Progenitor cell of endocrine pancreas (in vitro differentiated cells): ENCODE data around the gene CXADR. TPM values are rescaled to one million over a fixed set of nuclear protein-coding genes. Genes with fewer than 3 reads are reported as not detected.

Experiments
- DNase-seq: peaks from one replicate; pipeline ENCODE4 v3.0.0; 2021; ENCODE audit warnings: low spot score; ENCODE audit not compliant: unreplicated experiment
- H3K27ac Mint-ChIP-seq: 2 replicates; pipeline ENCODE4 v1.8.0; 2021; ENCODE audit warnings: mild to moderate bottlenecking, moderate library complexity, mixed read lengths
- H3K27me3 Mint-ChIP-seq: 2 replicates; pipeline ENCODE4 v1.8.0; 2021; ENCODE audit warnings: mixed read lengths
- H3K36me3 Mint-ChIP-seq: 2 replicates; pipeline ENCODE4 v1.8.0; 2022; ENCODE audit warnings: mixed read lengths; ENCODE audit not compliant: insufficient read depth
- H3K4me1 Mint-ChIP-seq: 2 replicates; pipeline ENCODE4 v1.8.0; 2021; ENCODE audit warnings: low read depth, mixed read lengths
- H3K4me3 Mint-ChIP-seq: 2 replicates; pipeline ENCODE4 v1.8.0; 2021; ENCODE audit warnings: low read depth, mild to moderate bottlenecking, moderate library complexity, mixed read lengths
- H3K9me3 Mint-ChIP-seq: 2 replicates; pipeline ENCODE4 v1.8.0; 2021; ENCODE audit warnings: low read depth, mixed read lengths
- CTCF ChIP-seq: fragments of 200-600 bp; sonication (generic); IDR thresholded peaks from one replicate; pipeline ENCODE4 v1.5.0; 2021; ENCODE audit warnings: antibody characterized with exemption, mild to moderate bottlenecking; ENCODE audit not compliant: unreplicated experiment
- total RNA-seq: library from RNA; stranded (reverse); gene quantifications from 2 replicates; pipeline ENCODE4 v1.2.1, GENCODE V29; 2021

The CXADR gene
- total RNA-seq, 1 donor from 2014 or later, result 65.9 TPM

DNA sequence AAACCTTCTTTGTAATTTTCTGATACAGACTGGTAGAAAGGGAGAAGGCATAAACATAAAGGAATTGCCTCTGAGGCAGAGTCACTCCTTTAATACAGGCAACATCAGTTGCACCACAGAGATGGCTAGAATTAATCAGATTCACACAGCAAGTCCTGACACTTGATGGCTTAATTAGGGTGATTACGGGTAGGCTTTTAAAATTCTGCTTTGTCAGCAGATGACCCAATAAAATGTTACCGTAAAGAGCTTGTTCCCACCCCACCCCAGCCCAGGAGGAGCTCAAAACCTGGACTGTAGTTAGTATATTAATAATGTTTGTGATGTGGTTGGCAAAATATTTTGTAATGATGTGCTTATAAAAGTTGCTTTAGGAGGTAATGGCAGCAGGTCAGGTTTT lies 109.2 kb downstream of the CXADR start:
- no peak for DNase-seq
- Mint-ChIP-seq H3K9me3 (no peaks in the 10 kb centered on the region), H3K27ac (no peak overlapping the region), H3K36me3 (no peaks in the 10 kb centered on the region), H3K4me3 (no peak overlapping the region), H3K4me1 (no peaks in the 10 kb centered on the region), H3K27me3 (no peaks in the 10 kb centered on the region)
- no peak for TF ChIP-seq CTCF

DNA sequence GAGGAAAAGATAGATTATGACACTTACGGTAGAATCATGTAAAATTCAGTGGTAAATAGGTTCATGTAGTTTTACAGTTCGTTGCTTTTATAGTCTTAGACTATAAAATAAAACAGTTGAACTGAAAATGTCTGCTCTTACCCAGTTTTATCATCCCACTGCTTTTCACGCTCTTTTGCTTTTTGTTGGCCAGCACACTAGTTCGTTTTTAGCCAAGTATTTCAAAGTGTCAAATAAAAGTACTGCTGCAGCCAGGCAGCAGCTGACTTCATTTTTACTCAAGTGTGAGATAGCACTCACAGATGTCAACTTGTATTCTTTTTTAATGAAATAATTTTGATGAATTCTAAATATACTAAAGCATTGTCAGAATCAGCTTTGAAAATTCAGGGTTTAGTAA lies 118.4 kb downstream of the CXADR start:
- Mint-ChIP-seq H3K27me3 (no peaks in the 10 kb centered on the region), H3K4me3 (no peak overlapping the region), H3K36me3 (peaks cover 1% of the 10 kb centered on the region), H3K4me1 (no peaks in the 10 kb centered on the region), H3K27ac (no peak overlapping the region), H3K9me3 (peaks cover 3% of the 10 kb centered on the region)
- DNase-seq, result no peak
- TF ChIP-seq CTCF, result no peak

DNA sequence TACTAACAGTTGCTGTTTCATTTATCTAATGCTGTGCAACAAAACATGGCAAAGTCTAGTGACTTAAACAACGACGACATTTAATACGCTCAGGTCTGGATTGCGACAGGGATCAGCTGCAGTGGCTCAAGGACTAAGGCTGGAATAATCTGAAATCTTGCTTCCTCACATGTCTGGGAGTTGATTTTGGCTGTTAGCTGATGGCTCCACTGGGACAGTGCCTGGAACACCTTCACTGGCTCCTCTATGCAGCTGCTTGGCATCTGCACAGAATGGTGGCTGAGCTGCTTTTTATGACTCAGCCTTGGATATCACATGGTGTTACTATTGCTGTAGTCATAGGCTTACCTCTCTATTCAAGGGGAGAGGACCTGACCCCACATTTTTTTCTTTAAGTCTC lies 123.9 kb downstream of the CXADR start:
- H3K36me3 Mint-ChIP-seq, result peaks cover 1% of the 10 kb centered on the region
- no peak overlapping the region for H3K4me3 Mint-ChIP-seq
- H3K27me3 Mint-ChIP-seq, result no peaks in the 10 kb centered on the region
- TF ChIP-seq CTCF, result no peak
- H3K9me3 Mint-ChIP-seq, result peaks cover 8% of the 10 kb centered on the region
- no peaks in the 10 kb centered on the region for H3K4me1 Mint-ChIP-seq
- H3K27ac Mint-ChIP-seq, result no peak overlapping the region
- no peak for DNase-seq

DNA sequence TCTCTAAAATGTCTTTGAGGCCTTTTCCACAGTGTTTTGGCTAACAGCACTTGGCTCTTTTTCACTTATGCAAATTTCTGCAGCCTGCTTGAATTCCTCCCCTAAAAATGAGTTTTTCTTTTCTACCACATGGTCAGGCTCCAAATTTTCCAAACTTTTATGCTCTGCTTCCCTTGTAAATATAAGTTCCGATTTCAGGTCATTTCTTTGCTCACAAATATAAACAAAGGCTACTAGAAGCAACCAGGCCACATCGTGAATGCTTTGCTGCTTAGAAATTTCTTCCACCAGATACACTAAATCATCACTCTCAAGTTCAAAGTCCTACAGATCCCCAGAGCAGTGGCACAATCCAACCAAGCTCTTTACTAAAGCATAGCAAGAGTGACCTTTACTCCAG lies 128.0 kb downstream of the CXADR start:
- Mint-ChIP-seq H3K9me3 (peaks cover 5% of the 10 kb centered on the region), H3K27ac (no peak overlapping the region), H3K4me3 (no peak overlapping the region), H3K27me3 (no peaks in the 10 kb centered on the region), H3K4me1 (no peaks in the 10 kb centered on the region), H3K36me3 (no peaks in the 10 kb centered on the region)
- no peak for TF ChIP-seq CTCF
- no peak for DNase-seq

Other genes with a start within 250 kb of the CXADR start
- gene BTG3, start 99.9 kb downstream of the CXADR start, total RNA-seq, result 29.0 and 29.8 TPM in 2 replicates